HG02798 (cell line): Measurements from ENCODE around the gene USP9X.
"Not testable (repeated sequence)": the region's sequence is repeated elsewhere in the genome, so short reads cannot be mapped to it uniquely, and the experiment has no call there.

Experiments used
- ATAC-seq: cut with Tn5 transposase; IDR thresholded peaks from one replicate; pipeline ENCODE4 v1.9.1; 2021; ENCODE audit warnings: mild to moderate bottlenecking; ENCODE audit not compliant: unreplicated experiment, poor library complexity

USP9X gene

GRCh38 chrX:41177297-41177696 is 92.1 kb downstream of the USP9X start:
- ATAC-seq = no peak

- no peak for ATAC-seq
These were observed 93.0 kb downstream of the USP9X start for GRCh38 chrX:41178201-41178600.

DNA sequence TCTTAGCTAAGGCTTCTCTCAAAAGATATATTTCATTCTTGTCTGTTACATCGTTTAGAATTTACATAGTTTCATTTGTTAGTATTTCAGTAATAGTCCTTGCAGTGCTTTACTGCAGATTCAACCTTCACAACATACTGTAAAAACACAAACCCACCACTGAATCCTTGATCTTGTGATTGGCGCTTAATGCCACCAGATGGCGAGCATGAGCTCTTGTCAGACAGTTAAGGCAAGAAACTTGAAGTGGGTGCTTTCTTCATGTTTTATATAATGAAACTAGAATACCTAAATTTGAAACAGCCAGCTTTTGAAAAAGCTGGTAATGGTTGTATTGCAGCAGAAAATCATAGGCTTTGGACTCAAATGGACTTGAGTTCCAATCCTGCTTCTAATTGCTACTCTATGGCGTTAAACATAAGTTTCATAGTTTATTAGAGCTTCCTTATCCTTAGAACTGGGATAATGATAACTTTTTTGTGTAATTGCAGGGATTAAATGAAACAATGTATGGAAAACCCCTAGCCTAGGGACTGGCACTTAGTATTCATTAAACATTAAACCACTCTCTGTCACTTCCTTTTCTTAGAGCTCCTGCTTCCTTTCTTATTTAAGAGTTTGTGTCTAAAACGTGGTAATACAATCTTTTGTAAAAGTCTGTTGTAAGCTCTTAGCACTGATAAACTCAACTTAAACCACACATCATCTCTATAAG is 95.1 kb downstream of the USP9X start:
- ATAC-seq = peak; percentile 68

- ATAC-seq = peak; percentile 69
These were observed 99.1 kb downstream of the USP9X start for GRCh38 chrX:41184312-41184711.

- not testable (repeated sequence) for ATAC-seq
These were observed 101.7 kb downstream of the USP9X start for GRCh38 chrX:41186946-41187345.

DNA sequence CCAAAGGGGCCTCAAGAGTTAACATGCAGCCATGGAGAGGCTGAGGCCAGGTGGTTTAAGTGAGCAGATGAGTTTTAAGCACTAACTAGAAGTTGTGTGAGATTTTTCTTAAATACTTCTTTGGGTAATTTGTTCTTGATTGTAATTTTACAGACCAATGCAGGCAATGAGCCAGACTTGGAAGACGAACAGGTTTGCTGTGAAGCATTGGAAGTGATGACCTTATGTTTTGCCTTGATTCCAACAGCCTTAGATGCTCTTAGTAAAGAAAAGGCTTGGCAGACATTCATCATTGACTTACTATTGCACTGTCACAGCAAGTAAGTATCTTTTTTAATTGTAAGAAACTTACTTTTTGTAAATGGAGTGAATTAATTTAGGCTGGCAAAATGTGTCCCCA is 103.9 kb downstream of the USP9X start:
- no peak for ATAC-seq

DNA sequence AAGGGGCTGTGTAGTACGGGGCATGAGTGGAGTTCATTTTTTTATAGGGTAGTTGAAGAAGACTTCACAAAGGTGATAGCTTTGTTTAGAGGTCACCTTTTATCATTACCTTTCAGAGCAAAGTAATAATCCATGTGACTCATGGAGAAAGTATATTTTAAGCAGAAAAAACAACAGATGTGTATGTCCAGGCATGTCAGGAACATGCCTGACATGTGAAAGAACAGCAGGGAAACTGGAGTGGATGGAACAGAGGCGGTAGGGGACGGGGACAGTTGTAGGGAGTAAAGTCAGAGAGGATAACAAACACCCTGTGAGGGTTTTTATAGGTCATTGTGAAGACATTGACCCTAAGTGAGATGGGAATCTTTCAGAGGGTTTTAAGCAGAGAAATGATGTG is 107.6 kb downstream of the USP9X start:
- ATAC-seq = no peak

DNA sequence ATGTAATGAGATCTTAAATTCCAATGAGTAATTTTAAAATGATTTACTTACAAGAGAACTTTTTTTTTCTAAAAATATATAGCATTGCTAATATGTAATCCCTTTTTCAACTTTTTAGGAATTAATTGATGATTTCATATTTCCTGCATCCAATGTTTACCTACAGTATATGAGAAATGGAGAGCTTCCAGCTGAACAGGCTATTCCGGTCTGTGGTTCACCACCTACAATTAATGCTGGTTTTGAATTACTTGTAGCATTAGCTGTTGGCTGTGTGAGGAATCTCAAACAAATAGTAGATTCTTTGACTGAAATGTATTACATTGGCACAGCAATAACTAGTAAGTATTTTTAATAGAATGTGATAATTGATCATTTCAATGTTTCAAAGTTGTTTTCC is 113.2 kb downstream of the USP9X start:
- ATAC-seq = no peak

DNA sequence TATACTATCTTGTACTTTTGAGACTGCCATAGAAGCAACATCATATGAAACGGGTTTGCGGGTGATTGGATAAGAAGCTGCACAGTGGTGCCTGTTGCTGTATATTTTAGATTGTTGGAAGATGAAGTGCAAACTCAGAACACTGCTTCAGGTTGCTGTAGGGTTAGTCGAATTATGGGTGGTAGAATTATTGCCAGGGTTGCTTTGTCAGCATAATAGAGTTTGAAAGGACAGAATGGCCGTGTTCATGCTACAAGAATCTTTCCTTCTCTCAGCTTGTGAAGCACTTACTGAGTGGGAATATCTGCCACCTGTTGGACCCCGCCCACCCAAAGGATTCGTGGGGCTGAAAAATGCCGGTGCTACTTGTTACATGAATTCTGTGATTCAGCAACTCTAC is 115.5 kb downstream of the USP9X start:
- no peak for ATAC-seq

DNA sequence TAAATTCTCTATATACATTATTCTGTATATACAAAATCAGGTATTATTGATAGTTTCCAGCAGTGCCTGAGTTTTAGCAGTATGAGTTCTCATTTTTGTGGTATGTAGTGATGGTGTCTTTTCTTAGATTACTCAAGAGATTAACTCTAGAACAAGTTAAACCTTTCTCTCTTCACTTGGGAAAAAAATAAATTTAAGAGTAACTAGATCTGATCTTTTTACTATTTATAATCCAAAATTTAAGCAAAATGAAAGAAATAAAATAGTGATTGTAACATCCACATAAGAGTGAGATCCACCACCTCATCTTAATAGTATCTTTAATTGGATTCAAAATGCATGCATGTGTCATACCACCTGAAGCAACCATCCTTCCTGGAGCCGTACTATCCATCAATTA is 124.6 kb downstream of the USP9X start:
- no peak for ATAC-seq

DNA sequence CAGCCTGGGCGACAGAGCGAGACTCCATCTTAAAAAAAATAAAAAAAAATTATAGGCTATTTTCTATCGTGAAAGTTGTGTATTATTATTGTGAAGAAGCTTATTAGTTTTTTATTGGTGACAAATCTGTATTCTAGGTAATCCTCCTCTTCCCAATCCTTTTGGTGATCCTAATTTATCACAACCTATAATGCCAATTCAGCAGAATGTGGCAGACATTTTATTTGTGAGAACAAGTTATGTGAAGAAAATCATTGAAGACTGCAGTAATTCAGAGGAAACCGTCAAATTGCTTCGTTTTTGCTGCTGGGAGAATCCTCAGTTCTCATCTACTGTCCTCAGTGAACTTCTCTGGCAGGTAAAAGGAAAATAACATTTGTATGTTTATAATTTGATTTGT is 139.4 kb downstream of the USP9X start:
- ATAC-seq = no peak

DNA sequence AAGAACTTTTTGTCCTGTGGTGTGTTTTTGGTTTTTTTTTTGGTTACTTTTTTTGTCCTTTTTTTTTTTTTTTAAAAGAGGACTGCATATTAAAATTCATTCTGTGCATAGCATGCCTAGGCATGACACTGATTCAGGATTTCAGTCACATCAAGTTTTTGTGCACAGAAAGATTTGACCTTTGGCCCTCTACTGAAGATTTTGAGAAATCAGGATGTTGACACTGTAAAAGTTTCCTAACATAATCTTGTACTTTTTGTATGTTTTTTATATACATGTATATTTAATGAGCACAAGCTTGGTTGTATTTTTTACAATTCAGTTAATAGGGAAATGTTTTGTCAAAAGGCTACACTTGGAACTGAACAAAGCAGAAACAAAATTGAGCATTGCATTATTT is 148.7 kb downstream of the USP9X start:
- ATAC-seq = no peak

GRCh38 chrX:41234471-41234870 is 149.2 kb downstream of the USP9X start:
- ATAC-seq = not testable (repeated sequence)

- ATAC-seq = no peak
These were observed 149.7 kb downstream of the USP9X start for GRCh38 chrX:41234962-41235361.

DNA sequence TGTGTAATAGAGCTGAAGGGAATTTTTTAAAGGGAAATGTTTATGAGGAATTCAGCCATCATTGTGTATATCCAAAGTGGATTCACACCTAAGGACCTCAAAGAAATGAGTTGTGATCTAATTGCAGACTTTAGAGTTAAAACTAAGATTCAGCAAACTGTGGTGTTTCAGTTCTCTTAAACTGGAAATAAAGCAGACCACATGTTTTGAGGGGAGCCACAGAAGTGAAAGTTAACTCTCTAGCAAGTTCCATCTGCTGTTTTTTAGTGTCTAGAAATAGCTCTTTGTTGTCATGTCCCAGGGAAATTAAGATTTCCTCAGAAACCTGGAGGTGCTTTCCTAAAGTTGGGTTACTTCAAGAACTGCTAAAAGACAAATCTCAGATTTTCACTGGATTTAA is 151.4 kb downstream of the USP9X start:
- ATAC-seq = peak; percentile 60

DNA sequence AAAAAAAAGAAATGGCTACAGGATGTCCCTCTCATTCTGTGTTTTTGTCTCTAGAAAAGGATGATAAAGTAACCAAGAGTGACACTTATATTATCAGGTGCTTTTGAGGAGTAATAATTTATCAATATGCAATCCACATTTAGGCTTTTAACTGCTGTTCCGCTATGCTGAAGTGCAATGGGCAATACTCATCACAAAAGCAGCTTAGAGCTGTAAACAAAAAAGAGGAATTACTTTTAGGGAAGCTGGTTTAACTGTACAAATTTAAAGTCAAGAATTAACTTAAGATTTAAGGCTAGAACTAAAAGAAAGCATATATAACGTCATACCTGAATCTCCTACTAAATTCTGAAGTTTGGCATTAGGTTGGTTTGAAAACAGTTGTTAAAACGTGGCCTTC is 155.3 kb downstream of the USP9X start:
- ATAC-seq = no peak

GRCh38 chrX:41241962-41242361 is 156.7 kb downstream of the USP9X start:
- no peak for ATAC-seq

DNA sequence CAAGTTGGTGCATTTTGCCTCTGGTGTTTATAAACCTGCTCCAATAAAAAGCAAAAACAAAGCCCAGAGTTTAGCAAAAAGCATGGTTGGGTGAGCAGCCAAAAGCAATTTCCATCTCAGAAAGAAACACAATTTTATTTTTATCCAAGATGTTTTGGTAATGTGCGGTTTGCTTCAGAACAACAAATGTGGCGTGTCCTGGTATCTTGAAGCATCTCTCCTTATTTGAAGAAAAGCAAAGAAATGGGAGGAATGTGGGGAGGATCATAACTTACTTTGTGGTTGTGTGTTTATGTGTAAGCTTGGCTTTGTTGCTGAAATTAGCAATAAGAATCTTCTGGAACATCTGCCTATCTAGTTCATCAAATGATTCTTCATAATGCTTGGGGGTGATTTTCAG is 160.4 kb downstream of the USP9X start:
- no peak for ATAC-seq

DNA sequence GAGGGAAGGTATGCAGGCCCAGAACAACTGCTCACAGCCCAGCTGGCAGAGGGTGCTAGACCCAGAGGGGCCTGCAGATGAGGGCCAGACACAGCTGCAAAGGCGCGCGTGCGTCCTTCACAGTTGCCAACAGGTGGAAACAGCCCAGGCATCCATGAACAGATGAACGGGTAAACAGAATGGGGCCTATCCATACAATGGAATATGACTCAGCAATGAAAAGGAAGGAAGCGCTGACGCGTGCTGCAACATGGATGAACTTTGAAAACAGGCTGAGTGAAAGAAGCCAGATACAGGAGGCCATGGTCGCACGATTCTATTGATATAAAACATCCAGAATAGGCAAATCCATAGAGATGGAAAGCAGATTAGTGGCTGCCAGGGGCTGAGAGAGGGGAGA is 165.6 kb downstream of the USP9X start:
- ATAC-seq = no peak

DNA sequence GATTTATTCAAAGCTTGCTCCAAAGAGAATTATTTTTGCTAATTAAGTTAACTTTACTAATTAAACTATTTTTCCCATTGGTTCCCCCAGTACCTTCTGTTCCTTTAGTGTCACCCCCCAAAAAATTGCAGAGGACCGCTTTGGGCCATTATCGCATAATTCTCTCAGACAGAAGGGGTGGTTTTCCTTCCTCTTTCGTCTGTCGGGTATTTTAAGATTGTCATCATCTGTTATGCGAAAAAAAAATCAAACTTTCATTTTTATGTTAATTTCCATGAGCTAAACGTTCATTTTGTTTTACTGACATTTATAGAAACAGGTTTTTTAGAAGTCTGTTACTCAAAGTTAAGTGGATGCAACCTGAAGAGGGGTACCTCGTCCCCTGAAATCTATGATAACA is 172.6 kb downstream of the USP9X start:
- ATAC-seq = no peak

- no peak for ATAC-seq
These were observed 173.0 kb downstream of the USP9X start for GRCh38 chrX:41258226-41258625.

DNA sequence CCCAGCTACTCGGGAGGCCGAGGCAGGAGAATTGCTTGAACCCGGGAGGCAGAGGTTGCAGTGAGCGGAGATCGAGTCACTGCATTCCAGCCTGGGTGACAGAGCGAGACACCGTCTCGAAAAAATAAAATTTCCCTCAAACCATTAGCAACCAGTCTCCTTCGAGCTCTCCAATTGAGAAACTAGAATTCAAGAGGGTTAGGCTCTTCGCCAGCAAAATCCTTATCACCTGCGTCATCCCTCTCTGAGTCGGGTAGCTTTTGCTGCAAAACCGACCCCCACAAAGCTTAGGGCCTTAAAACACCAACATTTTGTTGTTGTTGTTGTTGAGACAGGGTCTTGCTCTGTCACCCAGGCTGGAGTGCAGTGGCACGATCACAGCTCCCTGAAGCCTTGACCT is 173.6 kb downstream of the USP9X start:
- ATAC-seq = no peak

- ATAC-seq = no peak
These were observed 174.3 kb downstream of the USP9X start for GRCh38 chrX:41259516-41259915.
